Measurements from ENCODE around the gene WASL. TPM values are rescaled to one million over a fixed set of nuclear protein-coding genes. Genes with fewer than 3 reads are reported as not detected.

WASL gene
- total RNA-seq, 1 experiment from 2014 or later: 34.4 TPM

- Mint-ChIP-seq H3K9me3 (no peaks in the 10 kb centered on the region), H3K4me3 (peak overlapping the region; percentile 32; the same call in 1 of the 2 replicates), H3K36me3 (0 out of 2 replicates have a peak, but pooled peaks cover 2% of the 10 kb centered on the region), H3K27ac (peak overlapping the region; percentile 84; the same call in 1 of the 2 replicates), H3K27me3 (ENCODE audit: low read depth) (no peaks in the 10 kb centered on the region), H3K4me1 (peaks cover 43% of the 10 kb centered on the region)
- no peak for TF ChIP-seq SMAD3 (CRISPR knock-in tag; IDR thresholded peaks at IDR 0.05; ENCODE audit: borderline replicate concordance)
- no peak for TF ChIP-seq CDX4 (CRISPR knock-in tag; IDR thresholded peaks at IDR 0.05; ENCODE audit: borderline replicate concordance)
- TF ChIP-seq GTF2I (CRISPR knock-in tag; conservative IDR thresholded peaks at IDR 0.05): no peak
- no peak for TF ChIP-seq ATF1 (CRISPR knock-in tag; IDR thresholded peaks at IDR 0.05)
- TF ChIP-seq GRHL2 (CRISPR knock-in tag; IDR thresholded peaks at IDR 0.05; ENCODE audit: insufficient replicate concordance, severe bottlenecking): no peak
- TF ChIP-seq CBFB (CRISPR knock-in tag; IDR thresholded peaks at IDR 0.05; ENCODE audit: low read depth): no peak
- TF ChIP-seq USF1 (CRISPR knock-in tag; IDR thresholded peaks at IDR 0.05): no peak
- TF ChIP-seq EMX1 (CRISPR knock-in tag; IDR thresholded peaks at IDR 0.05): no peak
- TF ChIP-seq SMAD4 (CRISPR knock-in tag; IDR thresholded peaks at IDR 0.05): no peak
- no peak for TF ChIP-seq FOXP1 (CRISPR knock-in tag; IDR thresholded peaks at IDR 0.05; ENCODE audit: borderline replicate concordance)
- no peak for TF ChIP-seq CTCF (IDR thresholded peaks at IDR 0.05)
- TF ChIP-seq HMGXB4 (CRISPR knock-in tag; IDR thresholded peaks at IDR 0.05): no peak
- ChIA-PET CTCF (interaction anchor here (1.5 kb wide), 1 partner anchor 36 kb away, joined by 4 read pairs; no protein-coding TSS in a partner anchor), POLR2A (no interaction called here)
- no peak for ATAC-seq
- no peak for DNase-seq (ENCODE audit: low spot score)
Measured at GRCh38 chr7:123752534-123752933, 3.7 kb upstream of the WASL start.

GRCh38 chr7:123751821-123752220, 3.0 kb upstream of the WASL start:
- Mint-ChIP-seq H3K9me3 (no peaks in the 10 kb centered on the region), H3K36me3 (0 out of 2 replicates have a peak, but pooled peaks cover 2% of the 10 kb centered on the region), H3K4me1 (peaks cover 48% of the 10 kb centered on the region), H3K27me3 (ENCODE audit: low read depth) (no peaks in the 10 kb centered on the region), H3K27ac (peak overlapping the region; percentile 57), H3K4me3 (peak overlapping the region; percentile 45)
- ATAC-seq (no peak), DNase-seq (ENCODE audit: low spot score) (no peak)
- CTCF ChIA-PET: interaction anchor here (1.5 kb wide), 1 partner anchor 35 kb away, joined by 4 read pairs; no protein-coding TSS in a partner anchor
- POLR2A ChIA-PET: no interaction called here
- TF ChIP-seq FOXK1 (CRISPR knock-in tag; IDR thresholded peaks at IDR 0.05) (no peak), OVOL2 (CRISPR knock-in tag; IDR thresholded peaks at IDR 0.05; ENCODE audit: borderline replicate concordance) (no peak), USF2 (CRISPR knock-in tag; IDR thresholded peaks at IDR 0.05) (no peak), ATF2 (CRISPR knock-in tag; IDR thresholded peaks at IDR 0.05; ENCODE audit: borderline replicate concordance, low read depth) (no peak), ESRRA (CRISPR knock-in tag; IDR thresholded peaks at IDR 0.05; ENCODE audit: borderline replicate concordance) (no peak), GTF2I (CRISPR knock-in tag; conservative IDR thresholded peaks at IDR 0.05) (no peak), ZSCAN18 (CRISPR knock-in tag; IDR thresholded peaks at IDR 0.05) (no peak), FOXP1 (CRISPR knock-in tag; IDR thresholded peaks at IDR 0.05; ENCODE audit: borderline replicate concordance) (no peak), GABPB1 (CRISPR knock-in tag; IDR thresholded peaks at IDR 0.05) (no peak), E2F5 (CRISPR knock-in tag; IDR thresholded peaks at IDR 0.05) (no peak), MXD4 (CRISPR knock-in tag; IDR thresholded peaks at IDR 0.05; ENCODE audit: borderline replicate concordance) (no peak)
